Hematopoietic multipotent progenitor cell treated with erythropoietin and hydrocortisone succinate and interleukin-3 and kit ligand, for 8 days (in vitro differentiated cells): ENCODE data around the gene PPP1R14B.

Source experiments
- DNase-seq: peaks from one replicate; pipeline ENCODE4 v3.0.0-alpha.2; 2015

The PPP1R14B gene

DNA sequence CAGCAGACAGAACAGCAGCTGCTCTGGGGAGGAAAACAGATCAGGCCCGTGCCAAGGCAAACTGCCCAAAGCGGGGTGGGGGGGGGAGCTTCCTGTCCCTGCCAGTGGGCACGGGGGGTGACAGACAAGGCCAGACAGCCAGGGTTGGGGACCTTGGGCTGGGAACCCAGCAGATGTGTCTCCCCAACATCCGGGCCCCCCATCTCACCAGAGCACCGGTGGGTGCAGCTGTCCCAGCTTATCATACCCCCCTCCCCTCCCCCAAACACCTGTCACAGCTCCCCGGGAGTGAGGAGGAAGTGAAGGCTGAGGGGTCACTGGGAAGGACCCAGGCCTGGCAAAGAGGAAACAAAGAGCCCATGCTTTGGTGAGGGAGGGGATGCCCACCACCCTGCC lies 1.3 kb downstream of the PPP1R14B start:
- DNase-seq: no peak

DNA sequence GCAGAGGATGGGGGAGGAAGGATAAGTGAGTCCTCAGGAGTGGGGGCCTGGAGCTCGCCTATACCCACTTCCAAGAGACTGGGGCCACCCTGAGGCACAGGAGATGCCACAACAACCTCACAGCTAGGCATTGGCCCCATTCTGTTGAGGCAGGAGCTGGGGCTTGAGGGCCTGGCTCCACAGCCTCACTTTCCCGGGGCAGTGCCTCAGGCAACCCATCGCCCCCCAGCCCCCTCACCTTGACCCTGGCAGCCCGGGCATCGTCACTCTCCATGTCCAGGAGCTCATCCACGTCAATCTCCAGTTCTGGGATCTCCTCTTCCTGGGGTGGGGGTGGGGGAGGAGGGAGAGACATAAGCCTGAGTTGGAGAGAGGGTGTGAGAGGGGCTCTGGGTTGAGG lies 1.8 kb downstream of the PPP1R14B start:
- DNase-seq: no peak

DNA sequence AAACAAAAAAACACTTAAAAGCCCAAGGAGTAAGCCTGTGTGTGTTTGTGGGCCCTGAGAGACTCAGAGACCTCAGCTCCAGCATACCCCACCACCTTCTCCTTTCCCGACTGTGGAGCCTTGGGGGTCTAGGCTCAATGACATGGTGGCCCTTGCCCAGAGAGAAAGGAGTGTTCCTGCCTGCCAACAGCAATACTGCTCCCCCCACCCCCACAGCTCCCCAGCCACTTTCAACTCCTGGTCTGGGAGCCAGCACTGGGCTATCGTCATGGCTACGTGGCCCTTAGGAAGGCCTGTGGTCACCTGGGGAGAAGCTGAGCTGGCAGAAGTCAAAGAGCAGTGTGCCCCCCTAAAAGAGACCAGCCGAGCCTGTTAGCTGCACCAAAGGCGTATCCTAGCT lies 2.6 kb downstream of the PPP1R14B start:
- no peak for DNase-seq

DNA sequence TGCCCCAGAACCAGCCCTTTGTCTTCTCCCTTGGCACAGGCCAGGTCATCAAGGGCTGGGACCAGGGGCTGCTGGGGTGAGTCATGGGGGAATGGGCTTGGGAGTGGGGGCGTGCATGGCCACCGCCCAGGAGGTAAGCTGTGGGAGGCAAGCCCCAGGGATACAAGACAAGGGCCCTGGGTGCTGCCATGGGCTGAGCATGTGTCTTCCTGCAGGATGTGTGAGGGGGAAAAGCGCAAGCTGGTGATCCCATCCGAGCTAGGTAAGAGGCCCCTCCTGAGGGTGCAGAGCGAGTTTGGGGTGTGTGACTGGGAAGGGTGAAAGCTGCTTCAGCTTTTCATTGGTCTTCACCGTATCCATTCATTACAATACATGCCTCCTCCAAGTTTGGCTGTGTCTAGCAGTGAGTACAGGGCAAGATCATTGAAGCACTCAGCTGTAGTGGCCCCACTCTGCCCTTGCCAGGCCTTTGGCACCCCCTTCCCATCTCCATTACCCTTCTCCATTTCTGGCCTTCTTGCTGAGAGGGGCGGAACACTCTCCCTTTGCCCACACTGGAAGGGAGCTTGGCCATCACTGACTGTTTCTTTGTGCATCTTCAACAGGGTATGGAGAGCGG lies 3.4 kb downstream of the PPP1R14B start:
- DNase-seq: no peak

DNA sequence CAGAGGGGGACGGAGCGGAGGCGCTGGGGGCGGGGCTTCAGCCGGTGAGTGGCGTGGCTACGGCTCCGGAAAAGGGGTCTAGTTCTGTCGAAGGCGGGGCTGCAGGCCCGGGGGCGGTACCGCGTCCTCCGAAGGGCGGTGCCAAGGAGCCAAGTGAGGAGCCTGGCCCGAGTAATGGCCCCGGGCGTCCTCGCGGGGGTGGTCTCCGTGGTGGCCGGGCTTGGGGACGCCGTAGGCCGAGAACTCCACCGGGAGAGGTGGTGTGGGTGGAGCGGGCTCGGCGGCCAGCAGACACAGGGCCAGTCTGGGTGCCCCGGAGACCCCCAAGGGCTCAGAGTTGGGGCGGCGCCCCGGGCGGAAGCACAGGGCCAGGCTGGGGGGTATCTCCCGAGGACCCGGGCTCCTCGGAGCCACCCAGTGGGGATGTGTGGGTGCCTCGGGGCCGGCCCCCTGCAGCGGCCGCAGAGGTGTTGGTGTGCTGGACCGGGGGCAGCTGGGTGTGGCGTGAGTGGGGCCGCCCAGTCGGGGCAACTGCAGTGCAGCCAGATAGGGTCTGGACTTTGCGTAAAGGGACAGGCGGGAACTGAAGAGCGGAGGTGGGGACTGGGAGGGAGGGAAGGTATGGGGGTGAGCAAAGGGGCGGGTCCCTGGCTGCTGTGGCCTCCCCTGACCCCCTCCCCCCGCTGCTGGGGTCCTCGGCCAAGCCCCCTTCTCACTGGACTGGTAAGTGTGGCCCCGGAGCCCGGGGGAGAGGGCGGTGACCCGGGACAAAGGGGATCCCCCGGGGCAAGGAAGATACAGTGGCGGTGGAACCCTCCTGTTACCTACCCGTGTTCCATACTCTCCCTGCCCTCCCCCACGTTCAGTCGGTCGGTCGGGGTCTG lies 5.0 kb downstream of the PPP1R14B start:
- peak; percentile 98 for DNase-seq

DNA sequence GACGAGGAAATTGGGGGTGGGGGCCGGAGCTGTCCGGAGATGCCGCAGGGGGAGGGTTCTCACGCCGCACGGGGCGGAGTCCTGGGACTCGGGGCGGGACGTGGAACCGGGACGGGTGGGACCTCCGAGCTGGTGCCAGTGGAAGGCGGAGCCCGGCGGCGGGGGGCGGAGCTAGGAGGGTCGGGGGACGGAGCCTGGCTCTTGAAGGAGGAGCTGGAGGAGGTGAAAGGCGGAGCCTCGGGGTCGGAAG lies 5.6 kb downstream of the PPP1R14B start:
- DNase-seq: no peak

DNA sequence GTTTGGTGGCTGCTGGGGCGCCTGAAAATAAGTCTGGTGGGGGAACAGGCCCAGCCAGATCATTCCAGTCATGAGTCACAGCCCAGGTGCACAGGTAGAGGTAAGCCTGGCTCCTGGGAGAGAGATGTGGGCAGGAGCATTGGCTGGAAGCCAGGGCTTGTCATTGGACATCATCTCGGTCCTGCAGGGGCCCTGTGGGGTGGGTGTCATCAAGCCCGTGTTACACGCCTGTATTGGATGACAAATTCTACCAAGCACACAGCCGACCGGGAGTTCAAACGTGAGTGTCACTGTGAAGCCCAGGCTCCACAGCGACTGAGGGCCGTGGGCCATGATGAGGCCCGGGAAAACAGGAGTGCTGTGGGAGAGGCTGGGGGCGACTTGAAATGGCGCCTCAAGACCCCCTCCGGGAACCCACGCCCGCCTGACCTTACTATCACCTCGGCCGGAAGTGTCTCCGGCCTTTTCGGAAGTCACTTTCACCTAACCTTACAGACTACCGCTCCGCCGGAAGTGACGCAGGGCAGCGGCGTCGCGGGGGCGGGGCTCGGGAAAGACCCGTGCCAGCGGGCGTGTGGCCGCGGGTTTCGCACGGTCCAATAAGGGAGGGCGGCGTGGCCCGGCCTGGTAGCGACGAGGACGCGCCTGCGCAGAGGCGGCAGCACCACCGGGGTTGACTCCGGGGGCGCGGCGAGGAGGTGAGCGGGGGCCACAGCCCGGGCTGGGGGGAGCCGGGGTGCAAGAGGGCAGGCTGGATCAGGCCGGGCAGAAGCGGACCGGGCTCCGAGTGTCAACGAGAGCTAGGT lies 6.1 kb downstream of the PPP1R14B start, which contains the start of gene FKBP2:
FKBP2 (plus strand) TSS at position 661 of the 806 bp plus-strand sequence. CDS start 1,293 bp downstream, outside the sequence.
- peak; percentile 97 for DNase-seq

DNA sequence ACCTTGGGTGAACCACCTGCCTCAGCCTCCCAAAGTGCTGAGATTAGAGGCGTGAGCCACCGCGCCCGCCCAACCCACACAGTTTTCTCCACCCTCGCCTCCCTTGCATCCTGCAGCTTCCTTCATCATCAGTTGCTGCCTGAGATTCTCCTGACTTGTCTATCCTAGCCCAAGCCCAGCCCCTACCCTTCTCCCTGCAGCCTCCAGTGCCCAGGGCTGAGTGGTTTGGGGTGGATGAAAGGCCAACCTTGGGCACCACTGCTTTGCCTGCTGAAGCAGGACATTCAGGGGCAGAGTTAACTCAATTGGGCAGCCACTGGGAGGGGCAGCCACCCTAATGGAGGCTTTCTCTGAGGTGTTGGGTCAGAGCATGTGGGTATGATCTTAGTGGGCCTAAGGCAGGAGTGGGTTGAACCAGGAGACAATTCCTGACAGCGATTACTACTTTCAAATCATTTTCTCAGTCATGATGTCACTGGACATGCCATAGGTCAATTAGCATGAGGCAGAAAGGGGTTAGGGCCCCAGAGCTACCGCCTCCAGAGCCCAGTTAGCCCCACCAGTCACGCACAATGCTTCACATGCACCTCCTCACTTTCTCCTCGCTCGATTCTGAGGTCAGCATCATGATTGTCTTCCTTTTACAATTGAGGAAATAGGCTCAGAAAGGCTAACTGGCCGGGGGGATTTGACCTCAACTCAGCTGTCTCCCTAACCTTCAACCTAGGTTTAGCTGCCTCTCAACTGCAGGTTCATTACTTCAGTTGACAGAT lies 6.9 kb downstream of the PPP1R14B start:
- no peak for DNase-seq

DNA sequence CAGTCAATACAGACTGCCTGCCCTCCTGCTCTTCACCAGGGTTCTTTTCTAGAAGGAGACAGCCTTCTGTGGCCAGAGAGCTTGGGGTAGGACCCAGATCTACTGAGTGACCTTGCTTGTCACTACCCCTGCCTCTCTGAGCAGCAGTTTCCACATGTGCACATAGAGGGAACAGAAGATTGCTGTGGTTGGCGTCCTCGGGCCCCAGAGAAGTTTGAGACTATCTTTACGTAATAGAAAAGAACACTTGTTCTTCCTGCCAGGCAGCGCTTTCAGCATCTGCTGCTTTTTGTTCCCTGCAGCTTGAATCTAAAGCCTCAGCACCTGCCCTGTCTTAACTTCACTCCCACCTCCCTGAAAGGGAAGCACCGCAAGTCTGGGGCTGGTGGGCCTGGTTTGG lies 7.7 kb downstream of the PPP1R14B start:
- DNase-seq: no peak

DNA sequence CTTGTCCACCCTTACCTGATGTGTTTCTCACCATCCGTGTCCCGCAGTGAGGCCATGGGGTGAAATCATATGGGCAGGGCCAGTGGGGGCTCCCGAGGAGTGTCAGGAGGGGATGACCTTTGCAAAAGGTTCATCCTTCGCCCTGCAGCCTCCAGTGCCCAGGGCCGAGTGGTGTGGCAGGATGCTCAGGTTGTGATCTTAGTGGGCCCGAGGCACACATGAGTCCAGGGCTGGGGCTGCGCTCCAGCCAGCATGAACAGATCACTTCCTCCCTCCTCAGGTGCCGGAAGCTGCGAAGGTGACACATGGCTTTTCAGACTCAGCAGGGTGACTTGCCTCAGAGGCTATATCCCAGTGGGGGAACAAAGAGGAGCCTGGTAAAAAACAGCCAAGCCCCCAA lies 8.7 kb downstream of the PPP1R14B start:
- no peak for DNase-seq

DNA sequence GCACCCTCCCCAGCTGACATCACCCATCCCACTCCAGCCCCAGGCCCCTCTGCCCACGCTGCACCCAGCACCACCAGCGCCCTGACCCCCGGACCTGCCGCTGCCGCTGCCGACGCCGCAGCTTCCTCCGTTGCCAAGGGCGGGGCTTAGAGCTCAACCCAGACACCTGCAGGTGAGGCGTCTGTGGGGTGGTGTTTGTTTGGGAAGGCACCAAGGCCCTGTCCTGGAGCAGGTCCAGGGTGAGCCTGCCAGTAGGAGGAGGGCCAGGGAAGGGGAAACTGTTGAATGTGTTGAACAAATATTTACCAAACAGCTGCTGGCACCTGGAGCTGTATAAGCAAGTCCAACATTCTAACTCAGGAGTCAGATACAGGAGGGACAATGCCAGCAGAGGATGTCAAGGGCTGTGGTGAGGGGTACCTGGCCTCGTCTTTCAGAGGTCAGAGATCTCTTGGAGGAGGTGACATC lies 9.2 kb downstream of the PPP1R14B start:
- no peak for DNase-seq

DNA sequence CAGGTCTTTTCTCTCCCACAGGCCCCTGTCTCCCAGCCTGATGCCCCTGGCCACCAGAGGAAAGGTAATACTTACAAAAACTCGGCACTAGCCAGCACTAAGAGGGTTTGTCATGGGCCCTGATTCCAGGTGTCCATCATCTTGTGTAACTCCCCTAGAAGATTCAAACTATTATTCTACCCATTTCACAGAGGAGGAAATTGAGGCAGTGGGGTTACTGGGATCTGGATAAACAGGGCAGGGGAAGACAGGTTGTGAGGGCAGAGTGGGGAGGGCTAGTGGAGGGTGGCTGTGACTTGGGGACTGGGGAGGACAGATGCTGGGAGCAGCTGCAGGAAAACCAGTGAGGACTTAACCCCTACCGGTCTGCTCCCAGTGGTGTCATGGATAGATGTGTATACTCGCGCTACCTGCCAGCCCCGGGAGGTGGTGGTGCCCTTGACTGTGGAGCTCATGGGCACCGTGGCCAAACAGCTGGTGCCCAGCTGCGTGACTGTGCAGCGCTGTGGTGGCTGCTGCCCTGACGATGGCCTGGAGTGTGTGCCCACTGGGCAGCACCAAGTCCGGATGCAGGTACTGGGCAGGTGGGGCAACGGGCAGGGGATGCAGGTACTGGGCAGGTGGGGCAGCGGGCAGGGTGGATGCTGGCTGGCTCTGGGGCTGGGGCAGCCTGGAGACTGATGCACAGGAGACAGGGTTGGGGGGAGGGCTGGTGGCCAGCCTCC lies 11.1 kb downstream of the PPP1R14B start:
- DNase-seq: no peak

DNA sequence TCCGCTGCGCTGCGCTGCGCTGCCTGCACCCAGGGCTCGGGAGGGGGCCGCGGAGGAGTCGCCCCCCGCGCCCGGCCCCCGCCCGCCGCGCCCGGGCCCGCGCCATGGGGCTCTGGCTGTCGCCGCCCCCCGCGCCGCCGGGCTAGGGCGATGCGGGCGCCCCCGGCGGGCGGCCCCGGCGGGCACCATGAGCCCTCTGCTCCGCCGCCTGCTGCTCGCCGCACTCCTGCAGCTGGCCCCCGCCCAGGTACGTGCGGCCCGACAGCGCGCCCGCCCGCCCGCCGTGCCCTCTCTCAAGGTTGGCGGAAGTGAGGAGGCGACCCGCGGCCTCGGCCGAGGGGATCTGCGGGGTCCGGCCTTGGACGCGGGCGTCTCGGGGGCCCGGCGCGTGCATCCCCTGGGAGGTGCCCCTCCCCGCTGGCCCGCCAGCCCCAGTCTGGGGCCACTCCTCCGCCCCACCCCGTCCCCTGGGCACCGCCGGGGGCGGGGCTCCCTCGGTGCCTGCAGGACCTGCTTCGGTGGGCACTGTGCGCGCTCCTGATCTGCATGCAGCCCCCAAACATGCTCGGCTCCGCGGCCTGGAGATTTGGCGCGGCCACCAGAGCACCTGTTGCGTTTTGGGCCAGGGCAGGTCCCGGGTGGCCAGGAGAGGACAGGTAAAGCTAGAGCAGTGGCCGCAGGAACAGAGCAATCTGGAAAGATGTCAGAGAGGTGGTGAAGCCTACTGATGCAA lies 11.9 kb downstream of the PPP1R14B start:
- DNase-seq: peak; percentile 54

DNA sequence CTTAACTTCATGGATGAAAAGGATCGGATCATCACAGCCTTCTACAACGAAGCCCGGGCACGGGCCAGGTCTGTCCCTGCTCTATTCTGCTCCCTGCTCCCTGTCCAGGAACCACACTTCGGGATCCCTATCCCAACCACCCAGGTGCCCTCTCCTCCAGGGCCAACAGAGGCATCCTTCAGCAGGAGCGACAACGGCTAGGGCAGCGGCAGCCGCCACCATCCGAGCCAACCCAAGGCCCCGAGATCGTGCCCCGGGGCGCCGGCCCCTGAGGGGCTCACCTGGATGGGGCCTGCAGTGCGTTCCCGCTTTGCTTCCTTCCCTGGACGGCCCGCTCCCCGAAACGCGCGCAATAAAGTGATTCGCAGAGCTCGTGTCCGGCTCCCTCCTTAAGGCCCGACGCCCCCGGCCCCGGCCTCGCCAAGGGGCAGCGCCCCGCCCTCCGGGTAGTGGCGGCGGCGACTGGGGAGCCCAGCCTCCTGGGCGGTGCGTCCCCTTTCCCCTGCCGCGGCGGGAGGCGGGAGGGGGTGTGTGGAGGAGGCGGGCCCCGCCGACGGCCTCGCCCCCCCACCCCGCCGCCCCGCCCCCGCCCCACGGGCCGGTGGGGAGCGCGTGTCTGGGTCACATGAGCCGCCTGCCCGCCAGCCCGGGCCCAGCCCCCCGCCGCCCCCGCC lies 12.7 kb downstream of the PPP1R14B start, which contains the start of gene VEGFB:
VEGFB (plus strand) TSS at position 672 of the 674 bp plus-strand sequence. CDS start 250 bp downstream, outside the sequence.
- DNase-seq: peak; percentile 58

DNA sequence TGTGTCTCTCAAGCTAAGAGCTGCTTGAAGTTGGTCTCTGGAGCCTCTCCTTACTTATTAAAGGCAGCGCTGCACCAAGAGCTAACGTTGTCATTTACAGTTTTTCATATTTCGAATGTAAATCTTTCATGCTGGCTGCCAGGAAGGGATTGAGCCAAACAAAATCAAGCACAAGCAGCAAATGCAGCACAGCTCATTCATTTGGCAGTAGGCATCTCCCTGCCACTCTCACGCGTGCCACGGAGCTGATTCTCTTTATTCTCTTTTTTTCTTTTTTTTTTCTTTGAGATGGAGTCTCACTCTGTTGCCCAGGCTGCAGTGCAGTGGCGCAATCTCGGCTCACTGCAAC lies 13.8 kb downstream of the PPP1R14B start:
- DNase-seq: no peak

DNA sequence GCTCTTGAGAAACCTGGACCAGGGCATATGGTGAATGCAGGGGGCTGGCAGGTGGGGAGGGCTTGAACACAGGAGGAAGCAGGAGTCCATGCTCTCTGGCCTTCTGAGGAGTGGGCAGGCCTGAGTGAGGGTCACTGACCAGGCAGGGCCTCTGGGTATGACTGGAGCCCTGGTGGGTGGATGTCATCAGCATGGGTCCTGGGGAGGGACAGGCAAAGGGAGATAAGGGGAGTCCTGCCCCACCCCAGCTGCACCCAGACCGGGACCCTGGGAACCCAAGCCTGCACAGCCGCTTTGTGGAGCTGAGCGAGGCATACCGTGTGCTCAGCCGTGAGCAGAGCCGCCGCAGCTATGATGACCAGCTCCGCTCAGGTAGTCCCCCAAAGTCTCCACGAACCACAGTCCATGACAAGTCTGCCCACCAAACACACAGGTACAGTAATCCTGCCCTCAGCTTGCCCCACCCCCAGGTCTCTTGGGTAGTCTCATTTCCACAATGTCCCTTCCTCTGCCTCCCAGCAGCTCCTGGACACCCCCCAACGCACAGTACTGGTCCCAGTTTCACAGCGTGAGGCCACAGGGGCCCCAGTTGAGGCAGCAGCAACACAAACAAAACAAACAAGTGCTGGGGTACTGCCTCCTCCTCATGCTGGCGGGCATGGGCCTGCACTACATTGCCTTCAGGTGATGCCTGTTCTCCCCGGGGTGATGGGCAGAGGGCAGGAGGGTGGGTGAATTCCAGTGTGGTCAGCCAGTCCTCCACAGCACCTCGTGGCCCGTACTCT lies 14.4 kb downstream of the PPP1R14B start:
- DNase-seq: no peak

DNA sequence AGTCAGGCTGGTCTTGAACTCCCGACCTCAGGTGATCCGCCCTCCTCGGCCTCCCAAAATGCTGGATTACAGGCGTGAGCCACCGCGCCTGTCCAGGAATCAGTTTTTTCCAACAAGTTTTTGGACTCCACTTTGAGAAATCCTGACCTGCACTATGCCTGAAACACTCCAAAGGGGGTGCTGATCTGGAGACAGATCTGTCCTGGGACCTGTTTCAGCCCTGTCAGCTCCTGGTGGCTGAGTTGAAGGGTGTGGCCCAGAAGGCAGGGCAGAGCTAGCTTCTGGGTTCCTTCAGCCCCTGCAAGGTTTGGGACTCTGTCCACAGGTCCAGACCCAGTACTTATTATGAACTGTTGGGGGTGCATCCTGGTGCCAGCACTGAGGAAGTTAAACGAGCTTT lies 15.2 kb downstream of the PPP1R14B start:
- peak; percentile 55 for DNase-seq

DNA sequence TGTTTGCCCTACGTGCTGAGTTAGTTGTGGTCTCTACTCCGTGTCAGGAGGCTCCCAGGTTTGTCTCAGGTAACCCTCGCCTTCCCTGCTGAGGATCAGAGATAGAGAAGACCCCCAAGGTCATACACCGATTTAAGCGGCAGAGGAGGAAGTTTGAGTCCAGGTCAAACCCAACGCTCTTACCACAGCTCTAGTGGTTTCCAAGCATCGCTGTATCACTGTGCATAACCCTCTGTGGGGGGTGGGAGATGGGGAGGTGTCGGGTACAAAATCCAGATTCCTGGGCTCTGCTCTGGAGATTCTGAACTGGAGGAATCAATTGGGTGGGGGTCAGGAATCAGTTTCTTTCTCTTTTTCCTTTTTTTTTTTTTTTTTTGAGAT lies 15.8 kb downstream of the PPP1R14B start:
- DNase-seq: peak; percentile 14

DNA sequence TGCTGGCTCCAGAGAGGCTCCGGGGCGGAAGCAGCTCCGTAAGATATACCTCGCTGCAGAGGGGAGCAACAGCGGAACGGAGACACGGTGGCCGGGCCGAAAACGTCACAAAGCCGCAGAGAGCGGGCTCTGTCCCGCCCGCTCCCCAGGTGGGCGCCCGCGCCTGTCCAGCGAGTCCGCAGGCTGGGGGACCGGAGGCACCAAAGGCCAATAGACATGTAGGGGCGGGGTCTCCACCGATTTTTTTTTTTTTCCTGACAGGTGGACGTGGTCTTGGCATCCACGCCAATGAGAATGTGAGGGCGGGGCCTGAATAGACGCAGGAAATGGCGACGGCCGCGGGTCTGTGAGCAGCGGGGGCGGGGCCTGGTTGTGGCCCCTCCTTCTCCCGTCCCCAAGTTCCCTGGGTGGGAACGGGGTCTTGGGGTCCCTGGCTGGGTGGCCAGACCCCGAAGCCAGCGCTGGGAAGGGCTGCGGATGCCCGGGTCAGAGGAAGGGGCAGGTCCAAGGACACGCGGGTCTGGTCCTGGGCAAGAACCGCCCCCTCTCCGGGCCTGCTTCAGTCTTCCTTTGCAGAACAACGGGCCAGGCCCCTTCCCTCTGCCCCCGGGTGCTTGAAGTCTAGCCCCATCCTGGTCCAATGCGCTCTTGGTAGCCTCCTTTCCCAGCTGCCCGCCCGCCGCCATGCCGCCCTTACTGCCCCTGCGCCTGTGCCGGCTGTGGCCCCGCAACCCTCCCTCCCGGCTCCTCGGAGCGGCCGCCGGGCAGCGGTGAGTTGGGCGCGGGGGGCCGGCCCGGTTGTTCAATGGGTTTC lies 16.4 kb downstream of the PPP1R14B start, which contains the start of gene DNAJC4:
DNAJC4 (plus strand) TSS at position 378 of the 814 bp plus-strand sequence; CDS start at position 685, 307 bp downstream.
- DNase-seq: peak; percentile 95
